Measurements from ENCODE around the gene NKAIN2.
A peak's percentile ranks its signal among the peaks of the same experiment; 100 is the strongest.

Gene NKAIN2

DNA sequence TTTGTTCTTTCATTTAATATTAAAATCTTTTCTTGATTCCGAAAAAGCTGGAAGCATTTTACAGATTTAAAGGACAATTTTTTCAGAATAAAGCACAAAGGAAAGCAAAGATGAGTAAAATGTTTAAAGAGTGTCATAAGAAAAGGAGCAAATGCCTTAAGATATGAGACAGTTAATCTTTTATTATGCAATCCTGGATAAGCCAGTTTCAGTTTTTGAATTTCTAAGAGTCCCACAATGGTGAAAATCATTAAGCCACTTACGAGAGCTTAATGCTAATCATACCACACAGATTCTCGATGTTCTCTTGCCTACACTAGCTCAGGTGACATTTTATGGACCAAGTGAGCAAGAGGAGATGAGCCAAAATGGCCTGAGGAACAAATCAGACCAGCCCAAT, 1054.9 kb downstream of the NKAIN2 start:
- no peak overlapping the region for H3K4me3 ChIP-seq
- no peak for TF ChIP-seq Cebpa-rat (IDR thresholded peaks at IDR 0.05)
- no peaks in the 10 kb centered on the region for H3K36me3 ChIP-seq
- no peaks in the 10 kb centered on the region for H4K20me1 ChIP-seq
- no peak overlapping the region for H3K27ac ChIP-seq
- no peaks in the 10 kb centered on the region for H3K27me3 ChIP-seq
- H3K4me1 ChIP-seq, result no peaks in the 10 kb centered on the region
- no peak overlapping the region for H3K9ac ChIP-seq
- peaks cover 0 to 21% (median 14%) of the 10 kb centered on the region in 11 experiments; a peak in 18 of 22 replicates for H3K9me3 ChIP-seq (replicated peaks in 1 of 11)
- H3K4me2 ChIP-seq, result no peak overlapping the region

- no peak overlapping the region for H3K4me2 ChIP-seq
- TF ChIP-seq Cebpa-rat (IDR thresholded peaks at IDR 0.05), result no peak
These were observed 1055.7 kb downstream of the NKAIN2 start for GRCh38 chr6:124859366-124859765.

DNA sequence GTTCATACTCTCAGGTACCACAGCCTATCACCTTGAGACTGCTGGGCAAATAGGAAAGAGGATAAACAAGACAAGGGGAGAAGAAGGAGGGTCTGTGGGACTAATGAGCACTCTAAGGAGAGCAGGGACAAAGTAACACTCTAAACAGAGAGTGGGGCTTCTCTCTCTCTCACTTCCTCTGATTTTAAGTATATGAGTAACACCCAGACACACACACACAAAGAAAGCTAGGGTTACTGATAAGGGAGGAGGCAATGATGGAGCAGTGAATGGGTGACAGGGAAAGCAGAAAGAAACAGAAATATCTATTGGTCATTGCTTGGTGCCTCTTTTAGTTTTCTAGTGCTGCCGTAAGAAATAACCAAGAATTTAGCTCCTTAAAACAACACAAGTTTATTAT, 1062.4 kb downstream of the NKAIN2 start:
- no peak for TF ChIP-seq Cebpa-rat (IDR thresholded peaks at IDR 0.05)
- Histone ChIP-seq H3K4me3 (no peak overlapping the region), H3K27ac (no peak overlapping the region), H3K9ac (no peak overlapping the region), H3K27me3 (no peaks in the 10 kb centered on the region), H3K4me2 (peak overlapping the region in 7 of 11 experiments; percentile 1 to 27 (median 18); a peak in 7 of 22 replicates), H3K4me1 (peaks cover 0 to 10% (median 7%) of the 10 kb centered on the region in 10 experiments; a peak in 10 of 20 replicates), H4K20me1 (no peaks in the 10 kb centered on the region), H3K36me3 (no peaks in the 10 kb centered on the region), H3K9me3 (replicated peaks in 1 of 11) (peaks cover 0 to 17% (median 14%) of the 10 kb centered on the region in 11 experiments; a peak in 18 of 22 replicates)

More at GRCh38 chr6:124859366-124859765, 1055.7 kb downstream of the NKAIN2 start:
- Histone ChIP-seq H3K36me3 (no peaks in the 10 kb centered on the region), H3K27ac (no peak overlapping the region), H3K9me3 (replicated peaks in 1 of 11) (peaks cover 0 to 21% (median 14%) of the 10 kb centered on the region in 11 experiments; a peak in 18 of 22 replicates), H3K4me1 (no peaks in the 10 kb centered on the region), H3K4me3 (no peak overlapping the region), H3K9ac (no peak overlapping the region), H4K20me1 (no peaks in the 10 kb centered on the region), H3K27me3 (no peaks in the 10 kb centered on the region)

DNA sequence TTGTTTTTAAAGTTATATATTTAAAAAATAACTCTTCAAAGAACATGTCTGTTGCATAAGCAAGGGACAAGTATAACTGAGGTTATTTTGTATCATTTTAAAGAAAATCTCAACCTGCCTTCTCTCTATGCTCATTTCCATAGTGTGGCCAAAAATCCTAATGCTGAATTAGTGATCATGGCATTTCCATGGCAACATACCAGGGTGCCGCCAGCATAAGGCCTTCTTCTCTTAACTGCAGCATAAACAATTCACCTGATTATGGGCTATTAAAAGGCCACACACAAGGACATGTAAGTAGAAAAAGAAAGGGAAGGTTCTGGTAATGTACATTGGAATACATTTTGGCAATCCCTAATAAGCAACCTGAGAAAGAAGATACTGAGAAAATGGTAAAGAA, 1063.5 kb downstream of the NKAIN2 start:
- Histone ChIP-seq H3K9me3 (replicated peaks in 1 of 11) (peaks cover 0 to 6% (median 5%) of the 10 kb centered on the region in 11 experiments; a peak in 17 of 22 replicates), H3K4me2 (no peak overlapping the region), H3K4me1 (peaks cover 0 to 10% (median 7%) of the 10 kb centered on the region in 10 experiments; a peak in 10 of 20 replicates), H4K20me1 (no peaks in the 10 kb centered on the region), H3K27ac (no peak overlapping the region), H3K27me3 (no peaks in the 10 kb centered on the region), H3K36me3 (no peaks in the 10 kb centered on the region), H3K9ac (no peak overlapping the region), H3K4me3 (no peak overlapping the region)
- TF ChIP-seq Cebpa-rat (IDR thresholded peaks at IDR 0.05), result no peak

GRCh38 chr6:124868481-124868880, 1064.8 kb downstream of the NKAIN2 start:
- no peaks in the 10 kb centered on the region for H3K27me3 ChIP-seq
- H3K36me3 ChIP-seq, result no peaks in the 10 kb centered on the region
- no peaks in the 10 kb centered on the region for H3K9me3 ChIP-seq (replicated peaks in 1 of 11)
- no peaks in the 10 kb centered on the region for H4K20me1 ChIP-seq
- no peak overlapping the region for H3K9ac ChIP-seq
- no peak for TF ChIP-seq Cebpa-rat (IDR thresholded peaks at IDR 0.05)
- H3K4me2 ChIP-seq, result no peak overlapping the region
- no peak overlapping the region for H3K27ac ChIP-seq
- H3K4me3 ChIP-seq, result no peak overlapping the region
- H3K4me1 ChIP-seq, result peaks cover 0 to 10% (median 7%) of the 10 kb centered on the region in 10 experiments; a peak in 10 of 20 replicates

DNA sequence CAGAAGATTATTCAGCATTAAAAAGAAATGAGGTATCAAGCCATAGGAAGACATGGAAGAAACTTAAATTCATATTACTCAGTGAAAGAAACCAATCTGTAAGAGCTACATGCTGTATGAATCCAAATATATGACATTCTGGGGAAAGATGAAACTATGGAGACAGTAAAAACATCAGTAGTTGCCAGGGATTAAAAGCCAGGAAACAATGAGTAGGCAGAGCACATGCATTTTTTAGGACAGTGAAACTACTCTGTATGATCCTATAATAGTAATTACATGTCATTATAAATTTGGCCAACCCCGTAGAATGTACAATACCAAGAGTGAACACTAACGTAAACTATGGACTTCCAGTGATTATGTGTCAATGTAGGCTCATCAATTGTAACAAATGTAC, 1065.8 kb downstream of the NKAIN2 start:
- H3K4me1 ChIP-seq, result peaks cover 0 to 10% (median 7%) of the 10 kb centered on the region in 10 experiments; a peak in 10 of 20 replicates
- H3K27ac ChIP-seq, result no peak overlapping the region
- H3K36me3 ChIP-seq, result no peaks in the 10 kb centered on the region
- no peak for TF ChIP-seq Cebpa-rat (IDR thresholded peaks at IDR 0.05)
- H3K9ac ChIP-seq, result no peak overlapping the region
- H3K4me3 ChIP-seq, result no peak overlapping the region
- no peaks in the 10 kb centered on the region for H4K20me1 ChIP-seq
- H3K27me3 ChIP-seq, result no peaks in the 10 kb centered on the region
- H3K9me3 ChIP-seq (replicated peaks in 1 of 11), result no peaks in the 10 kb centered on the region
- H3K4me2 ChIP-seq, result no peak overlapping the region

GRCh38 chr6:124870611-124871459, 1067.2 kb downstream of the NKAIN2 start:
- H3K27me3 ChIP-seq, result no peaks in the 10 kb centered on the region
- H3K9me3 ChIP-seq (replicated peaks in 1 of 11), result no peaks in the 10 kb centered on the region
- no peaks in the 10 kb centered on the region for H3K36me3 ChIP-seq
- no peak overlapping the region for H3K4me2 ChIP-seq
- H3K9ac ChIP-seq, result no peak overlapping the region
- H3K4me3 ChIP-seq, result no peak overlapping the region
- TF ChIP-seq Cebpa-rat (IDR thresholded peaks at IDR 0.05), result no peak
- no peaks in the 10 kb centered on the region for H4K20me1 ChIP-seq
- peaks cover 0 to 9% (median 7%) of the 10 kb centered on the region in 10 experiments; a peak in 10 of 20 replicates for H3K4me1 ChIP-seq
- no peak overlapping the region for H3K27ac ChIP-seq

DNA sequence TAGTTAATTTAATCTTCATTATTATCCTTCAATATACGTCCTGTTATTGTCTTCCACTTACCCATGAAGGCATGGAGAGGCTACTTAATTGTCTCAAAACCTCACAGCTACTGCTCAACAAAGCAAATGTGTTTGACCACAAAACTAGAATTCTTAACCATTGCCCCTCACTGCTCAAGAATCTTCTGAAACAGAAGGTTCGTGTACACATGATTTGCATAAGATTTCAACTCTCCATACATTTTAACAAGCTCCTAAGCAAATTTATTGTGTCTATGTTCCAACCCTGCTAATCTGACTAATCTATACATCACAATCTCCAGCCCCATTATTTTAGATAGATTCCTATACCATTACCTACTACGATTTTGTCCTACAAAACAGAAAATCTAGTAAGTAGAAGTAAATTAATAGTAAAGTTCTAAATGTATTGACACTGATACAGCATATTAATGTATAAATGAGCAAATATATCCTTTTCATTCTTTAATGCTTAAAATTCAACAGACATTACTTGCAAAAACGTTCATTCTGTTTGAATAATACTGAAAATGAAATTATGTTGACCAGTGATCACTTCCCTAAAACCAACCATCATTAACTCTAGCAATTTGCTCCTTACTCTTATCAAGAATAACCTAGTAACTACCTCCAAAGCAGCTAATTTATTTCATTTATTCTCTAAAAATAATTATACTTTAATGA, 1068.8 kb downstream of the NKAIN2 start:
- Histone ChIP-seq H3K36me3 (no peaks in the 10 kb centered on the region), H3K9ac (no peak overlapping the region), H3K4me3 (no peak overlapping the region), H3K27ac (no peak overlapping the region), H3K27me3 (no peaks in the 10 kb centered on the region), H4K20me1 (no peaks in the 10 kb centered on the region), H3K4me1 (no peaks in the 10 kb centered on the region), H3K9me3 (replicated peaks in 1 of 11) (no peaks in the 10 kb centered on the region), H3K4me2 (no peak overlapping the region)
- TF ChIP-seq Cebpa-rat (IDR thresholded peaks at IDR 0.05), result no peak

- Histone ChIP-seq H3K4me1 (no peaks in the 10 kb centered on the region), H3K27ac (no peak overlapping the region), H3K27me3 (no peaks in the 10 kb centered on the region), H3K9me3 (replicated peaks in 1 of 11) (no peaks in the 10 kb centered on the region), H3K4me3 (no peak overlapping the region), H3K9ac (no peak overlapping the region), H4K20me1 (no peaks in the 10 kb centered on the region), H3K36me3 (no peaks in the 10 kb centered on the region), H3K4me2 (no peak overlapping the region)
- TF ChIP-seq Cebpa-rat (IDR thresholded peaks at IDR 0.05), result no peak
These were observed 1069.4 kb downstream of the NKAIN2 start for GRCh38 chr6:124873066-124873410.
